ENCODE measurements around the gene TOX2.

Gene TOX2

GRCh38 chr20:43982016-43982415 is 67.4 kb downstream of the TOX2 start:
- FAIRE-seq = no peak

GRCh38 chr20:43982886-43983285 is 68.2 kb downstream of the TOX2 start:
- no peak for FAIRE-seq

DNA sequence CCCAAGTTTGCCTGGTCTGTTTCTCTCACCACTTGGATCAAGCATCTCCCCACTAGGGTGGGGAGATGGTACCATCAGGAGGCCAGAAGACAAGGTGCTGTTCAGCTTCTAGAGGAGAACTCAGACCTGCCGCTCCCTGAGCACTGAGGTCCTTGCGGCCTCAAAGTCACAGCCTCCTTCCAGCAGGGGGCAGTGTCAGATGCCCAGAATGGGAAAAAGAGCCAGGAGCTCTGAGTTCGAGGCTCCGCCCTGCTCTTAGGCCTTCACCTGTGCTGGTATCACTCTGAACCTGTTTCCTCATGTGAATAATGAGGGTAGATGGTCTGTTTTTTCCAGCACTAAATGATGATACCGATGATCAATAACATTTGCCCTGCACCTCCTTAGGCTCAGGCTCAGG is 68.7 kb downstream of the TOX2 start:
- FAIRE-seq = no peak

GRCh38 chr20:43983904-43984361 is 69.3 kb downstream of the TOX2 start:
- no peak for FAIRE-seq

GRCh38 chr20:43984587-43984986 is 69.9 kb downstream of the TOX2 start:
- FAIRE-seq = no peak

DNA sequence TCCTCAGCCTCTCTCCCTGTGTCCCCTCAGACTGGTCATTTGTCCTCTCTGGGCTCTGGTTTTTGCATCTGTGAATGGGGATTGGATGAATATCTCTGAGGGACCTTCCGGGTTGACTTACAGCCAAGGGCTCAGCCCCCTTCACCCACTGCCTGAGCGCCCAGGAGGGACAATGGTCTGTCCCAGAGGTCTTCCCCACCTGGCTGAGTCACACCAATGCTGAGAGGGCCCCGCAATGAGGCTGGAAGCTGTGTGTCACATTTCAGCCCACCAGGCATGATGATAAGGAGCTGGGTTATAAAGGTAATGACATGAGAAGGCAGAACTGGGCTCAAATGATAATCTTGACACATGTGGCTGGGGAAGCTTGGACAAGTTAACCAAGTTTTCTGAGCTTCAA is 70.5 kb downstream of the TOX2 start:
- FAIRE-seq = no peak

- FAIRE-seq = no peak
Measured at GRCh38 chr20:43985608-43986316, 71.1 kb downstream of the TOX2 start.

- FAIRE-seq = no peak
Measured at GRCh38 chr20:43987018-43987417, 72.4 kb downstream of the TOX2 start.

DNA sequence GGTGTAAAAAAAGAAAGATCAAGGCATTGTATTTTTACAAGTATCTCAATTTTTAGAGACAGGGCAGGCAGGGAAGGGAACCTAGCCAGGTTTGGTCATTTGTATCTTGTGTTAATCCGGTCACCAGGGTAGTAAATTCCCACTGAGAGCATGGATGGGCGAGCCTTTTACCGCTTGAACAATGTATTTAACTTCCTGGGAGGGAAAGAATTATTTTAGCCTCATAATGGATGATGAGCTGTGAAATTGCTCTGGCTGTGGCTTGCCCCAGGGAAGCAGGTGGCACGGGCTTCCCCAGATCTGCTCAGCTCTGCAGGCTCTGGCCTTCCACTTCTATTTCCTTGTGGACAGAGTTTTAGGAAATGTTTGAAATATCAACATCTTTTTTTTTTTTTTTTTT is 72.9 kb downstream of the TOX2 start:
- FAIRE-seq = no peak

DNA sequence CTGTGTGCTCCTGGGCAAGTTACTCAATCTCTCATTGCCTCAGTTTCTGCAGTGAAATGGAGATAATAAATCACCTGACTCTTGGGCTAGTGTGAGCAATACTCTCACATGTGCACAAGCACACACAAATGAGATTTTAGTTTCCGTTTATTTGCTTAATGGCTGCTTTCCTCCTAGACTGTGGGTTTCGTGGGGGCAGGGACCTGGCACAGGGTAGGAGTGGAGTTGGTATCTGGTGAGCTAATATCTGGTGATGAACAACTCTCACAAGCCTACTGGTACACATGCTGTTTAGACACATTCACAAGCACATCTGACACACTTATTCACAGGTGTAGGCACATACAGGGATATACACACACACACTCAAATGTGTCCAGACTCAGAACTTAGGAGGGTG is 73.8 kb downstream of the TOX2 start:
- FAIRE-seq = no peak

- FAIRE-seq = no peak
Measured at GRCh38 chr20:43988867-43989266, 74.2 kb downstream of the TOX2 start.

DNA sequence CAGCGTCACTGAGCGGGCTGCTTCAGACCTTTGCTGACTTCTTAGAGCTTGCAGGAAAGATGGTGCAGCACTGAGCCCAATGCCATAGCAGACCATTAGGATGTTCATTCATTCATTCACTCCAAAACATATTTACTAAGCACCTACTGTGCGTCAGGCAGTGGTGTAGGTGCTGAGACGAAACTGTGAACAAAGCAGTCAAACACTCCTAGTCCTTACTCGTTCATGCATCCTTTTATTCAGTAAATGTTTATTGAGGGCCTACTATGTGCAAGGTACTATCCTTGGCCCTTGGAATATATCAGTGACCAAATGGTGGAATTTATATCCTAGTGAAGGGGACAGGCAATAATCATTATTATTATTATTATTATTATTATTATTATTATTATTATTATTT is 76.6 kb downstream of the TOX2 start:
- FAIRE-seq = no peak

GRCh38 chr20:43991982-43992381 is 77.3 kb downstream of the TOX2 start:
- FAIRE-seq = no peak

DNA sequence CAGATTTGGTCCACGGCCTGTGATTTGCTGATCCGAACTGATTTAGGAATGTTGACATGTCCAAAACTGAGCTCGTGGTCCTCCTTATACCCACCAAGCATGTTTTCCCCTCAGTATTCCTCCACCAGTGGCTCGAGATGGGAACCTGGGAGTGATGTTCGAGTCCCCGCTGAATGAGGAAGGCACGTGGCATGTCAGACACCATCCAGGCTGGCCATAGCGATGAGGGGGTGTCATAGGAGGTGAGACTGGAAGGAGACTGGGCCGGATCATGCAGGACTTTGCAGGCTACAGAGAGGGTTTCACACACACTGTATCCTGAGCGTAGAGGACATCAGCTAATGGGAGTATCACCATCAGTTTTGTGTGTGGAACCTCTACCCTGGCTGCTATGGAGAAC is 78.2 kb downstream of the TOX2 start:
- FAIRE-seq = no peak

- FAIRE-seq = no peak
Measured at GRCh38 chr20:43993560-43993959, 78.9 kb downstream of the TOX2 start.

DNA sequence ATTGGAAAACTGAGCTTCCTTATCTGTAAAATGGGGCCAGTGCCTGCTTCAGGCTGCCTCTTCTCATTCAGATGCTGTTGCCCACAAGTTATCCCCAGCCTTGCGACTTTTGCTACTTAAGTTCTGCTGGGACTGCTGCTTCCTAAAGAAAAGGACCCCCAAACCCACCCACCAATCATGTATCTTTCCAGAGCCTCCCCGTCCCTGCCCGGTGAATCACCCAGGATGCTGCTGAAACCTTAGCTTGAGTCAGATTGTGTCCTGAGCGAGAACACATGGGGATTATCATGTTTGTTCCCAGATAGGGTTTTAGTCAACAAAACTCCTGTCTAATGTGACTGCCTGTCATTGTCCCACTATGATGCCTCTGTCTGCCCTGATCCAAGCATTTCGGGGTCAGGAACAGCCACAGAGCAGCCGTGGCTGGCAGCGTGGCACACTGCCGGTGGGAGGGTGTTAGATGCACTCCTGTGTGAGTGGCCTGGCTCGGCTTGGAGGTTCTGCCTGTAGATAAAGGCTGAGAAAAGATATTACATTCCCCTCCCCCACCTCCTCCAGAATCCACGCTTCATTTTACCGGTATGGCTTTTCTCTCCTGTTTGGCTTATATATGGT is 79.9 kb downstream of the TOX2 start:
- FAIRE-seq = no peak

- FAIRE-seq = no peak
Measured at GRCh38 chr20:43995645-43996044, 81.0 kb downstream of the TOX2 start.

- FAIRE-seq = no peak
Measured at GRCh38 chr20:43996240-43996930, 81.7 kb downstream of the TOX2 start.

DNA sequence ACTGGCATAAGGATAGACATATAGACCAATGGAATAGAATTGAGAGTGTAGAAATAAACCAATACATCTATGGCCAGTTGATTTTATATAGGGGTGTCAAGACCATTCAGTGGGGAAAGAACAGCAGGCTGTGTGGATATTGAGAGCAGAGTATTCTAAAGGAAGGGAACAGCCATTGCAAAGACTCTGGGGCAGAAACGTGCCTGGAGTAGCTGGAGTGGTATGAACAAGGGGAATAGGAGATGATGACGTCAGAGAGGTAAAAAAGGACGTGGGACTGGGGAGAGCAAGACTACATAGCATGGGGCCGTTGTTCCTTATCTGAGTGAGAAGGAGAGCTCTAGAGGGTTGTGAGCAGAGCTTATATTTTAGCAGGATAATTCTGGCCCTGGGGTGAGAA is 85.2 kb downstream of the TOX2 start:
- no peak for FAIRE-seq

DNA sequence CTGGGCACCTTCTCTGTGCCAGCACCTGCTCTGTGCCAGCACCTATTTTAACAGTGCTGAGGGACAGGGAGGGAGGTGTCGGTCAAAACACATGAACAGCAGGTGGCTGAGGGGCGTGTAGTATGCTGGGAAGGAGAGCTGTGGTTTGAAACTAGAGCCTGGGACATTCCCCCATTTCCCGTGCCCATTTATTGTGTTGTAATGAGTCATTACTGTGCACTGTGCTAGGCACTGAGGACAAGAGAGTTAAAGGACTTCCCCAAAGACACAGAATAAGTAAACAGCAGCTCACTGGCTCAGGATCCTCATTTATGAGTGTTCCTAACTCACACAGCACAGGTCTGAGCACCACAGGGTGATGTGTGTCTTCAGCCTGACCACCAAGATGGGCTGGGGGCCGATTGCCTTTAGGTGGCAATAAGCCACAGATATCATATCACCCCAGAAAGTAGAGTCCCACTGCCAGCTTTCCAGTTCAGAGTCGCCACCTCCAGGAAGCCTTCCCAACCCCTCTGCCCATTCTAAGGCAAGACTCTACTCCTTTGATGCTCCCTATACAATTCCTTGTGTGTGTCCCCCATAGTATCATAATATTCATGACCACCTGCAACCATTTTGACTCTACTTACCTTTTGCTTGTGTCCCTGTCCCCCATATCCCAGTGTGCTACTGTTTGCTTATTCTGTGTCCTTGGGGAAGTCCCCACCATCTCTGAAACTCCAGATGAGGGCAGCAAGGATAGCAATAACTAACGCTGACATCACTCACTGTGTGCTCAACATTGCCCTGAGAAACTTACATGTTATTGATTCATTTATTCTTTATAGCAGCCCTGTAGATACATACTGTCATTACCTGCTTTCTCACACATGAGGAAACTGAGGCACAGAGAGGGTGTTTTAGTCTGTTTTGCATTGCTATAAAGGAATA is 87.3 kb downstream of the TOX2 start:
- no peak for FAIRE-seq

- no peak for FAIRE-seq
Measured at GRCh38 chr20:44002861-44003260, 88.2 kb downstream of the TOX2 start.

DNA sequence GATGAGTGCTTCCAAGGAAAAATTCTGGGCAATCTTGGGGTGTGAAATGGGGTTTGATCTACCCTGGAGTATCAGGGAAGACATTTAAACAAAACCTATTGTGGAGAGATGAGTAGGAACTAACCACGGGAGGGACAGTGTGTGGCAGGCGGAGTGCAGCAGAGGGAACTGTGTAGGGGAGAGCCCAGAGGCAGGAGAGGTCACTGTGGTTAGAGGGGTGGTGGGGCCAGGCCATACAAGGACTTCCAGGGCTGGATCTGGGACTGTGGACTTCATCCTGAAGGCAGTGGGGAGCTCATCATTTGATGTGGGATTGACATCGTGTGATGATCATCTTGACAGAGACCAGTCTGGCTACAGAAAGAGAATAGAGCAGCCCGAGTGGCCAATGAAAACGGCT is 89.0 kb downstream of the TOX2 start:
- no peak for FAIRE-seq

DNA sequence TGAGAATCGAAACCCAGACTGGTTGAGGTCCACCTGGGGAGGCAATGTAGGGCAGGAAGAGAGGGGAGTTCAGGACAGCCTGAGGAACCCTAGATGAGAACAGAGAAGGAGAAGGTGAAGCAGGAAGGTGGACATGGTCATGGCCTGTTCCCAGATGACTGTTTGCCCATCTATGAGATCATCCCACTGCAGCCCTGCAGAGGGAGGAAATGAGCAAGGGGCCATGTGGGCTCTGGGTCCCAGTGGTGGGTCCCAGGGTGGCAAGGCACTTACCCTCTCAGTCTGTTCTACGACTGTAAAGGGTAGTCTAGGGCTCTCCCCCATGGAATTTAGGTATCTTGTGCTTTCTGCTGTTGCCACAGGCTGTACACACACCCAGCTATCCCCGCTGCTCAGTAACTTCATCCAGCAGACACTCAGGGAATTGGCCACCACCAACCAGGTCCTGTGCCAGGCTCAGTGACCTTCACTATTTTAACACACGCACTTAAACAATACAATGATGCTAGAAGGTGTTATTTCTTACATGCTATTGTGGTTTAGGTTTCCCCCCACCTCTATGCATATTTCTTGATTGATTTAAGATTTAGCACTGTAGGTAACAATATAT is 89.8 kb downstream of the TOX2 start:
- FAIRE-seq = no peak

Measured in islet of Langerhans (tissue), 1 donor.